Measurements from ENCODE around the gene ZNF691. TPM values are rescaled to one million over a fixed set of nuclear protein-coding genes. Genes with fewer than 3 reads are reported as not detected.
"Not testable (repeated sequence)": the region's sequence is repeated elsewhere in the genome, so short reads cannot be mapped to it uniquely, and the experiment has no call there.

The ZNF691 gene
- total RNA-seq, 4 donors from 2014 or later, result 4.7 to 24.1 (median 15.2) TPM

- H3K9me3 ChIP-seq, result no peaks in the 10 kb centered on the region
- H3K4me1 ChIP-seq, result no peaks in the 10 kb centered on the region
- no peaks in the 10 kb centered on the region for H3K36me3 ChIP-seq
- peaks cover 0 to 4% of the 10 kb centered on the region in 2 donors for H3K27me3 ChIP-seq
- DNase-seq, result no peak
- intact Hi-C loops (cut with DNase I; ENCODE audit: low total_unique reads), result no loop called here
- no peak overlapping the region for H3K27ac ChIP-seq
- no peak overlapping the region for H3K4me3 ChIP-seq
- TF ChIP-seq POLR2A (IDR thresholded peaks at IDR 0.05) (no peak), CTCF (IDR thresholded peaks at IDR 0.05) (no peak)
Measured at GRCh38 chr1:42887366-42887765, 41.0 kb downstream of the ZNF691 start.

- H3K9me3 ChIP-seq, result no peaks in the 10 kb centered on the region
- TF ChIP-seq POLR2A (IDR thresholded peaks at IDR 0.05) (no peak), CTCF (IDR thresholded peaks at IDR 0.05) (no peak)
- H3K27ac ChIP-seq, result no peak overlapping the region
- H3K27me3 ChIP-seq, result peaks cover 0 to 4% of the 10 kb centered on the region in 2 donors
- H3K4me3 ChIP-seq, result no peak overlapping the region
- intact Hi-C loops (cut with DNase I; ENCODE audit: low total_unique reads), result no loop called here
- H3K36me3 ChIP-seq, result no peaks in the 10 kb centered on the region
- no peak for DNase-seq
- H3K4me1 ChIP-seq, result no peaks in the 10 kb centered on the region
Measured at GRCh38 chr1:42888013-42888633, 41.7 kb downstream of the ZNF691 start.

- Histone ChIP-seq H3K36me3 (no peaks in the 10 kb centered on the region), H3K4me1 (no peaks in the 10 kb centered on the region), H3K27ac (no peak overlapping the region), H3K4me3 (no peak overlapping the region), H3K9me3 (no peaks in the 10 kb centered on the region), H3K27me3 (peaks cover 0 to 4% of the 10 kb centered on the region in 2 donors)
- intact Hi-C loops (cut with DNase I; ENCODE audit: low total_unique reads), result no loop called here
- TF ChIP-seq POLR2A (IDR thresholded peaks at IDR 0.05) (no peak), CTCF (IDR thresholded peaks at IDR 0.05) (no peak)
- no peak for DNase-seq
Measured at GRCh38 chr1:42889264-42889663, 42.9 kb downstream of the ZNF691 start.

GRCh38 chr1:42891465-42892138 is 45.2 kb downstream of the ZNF691 start:
- TF ChIP-seq POLR2A (IDR thresholded peaks at IDR 0.05), result no peak
- no peak overlapping the region for H3K4me3 ChIP-seq
- H3K9me3 ChIP-seq, result no peaks in the 10 kb centered on the region
- H3K27me3 ChIP-seq, result no peaks in the 10 kb centered on the region
- no peaks in the 10 kb centered on the region for H3K36me3 ChIP-seq
- intact Hi-C loops (cut with DNase I; ENCODE audit: low total_unique reads), result no loop called here
- H3K27ac ChIP-seq, result no peak overlapping the region
- H3K4me1 ChIP-seq, result no peaks in the 10 kb centered on the region
- DNase-seq, result no peak

GRCh38 chr1:42899960-42900359 is 53.5 kb downstream of the ZNF691 start:
- intact Hi-C loops (cut with DNase I; ENCODE audit: low total_unique reads); H3K36me3 ChIP-seq; H3K9me3 ChIP-seq; H3K27ac ChIP-seq; H3K4me1 ChIP-seq; H3K27me3 ChIP-seq; DNase-seq; H3K4me3 ChIP-seq: not testable (repeated sequence)

Other genes with a start within 250 kb of the ZNF691 start
- gene PPIH, start 188.2 kb upstream of the ZNF691 start, total RNA-seq, result 10 to 100 TPM in 3 of 4 donors, 1 to 10 TPM in 1; 2.6 to 48.4 (median 36.3) TPM
- 100 to 1,000 TPM; 282 to 387 (median 333) TPM for gene YBX1, start 164.2 kb upstream of the ZNF691 start, total RNA-seq
- under 1 TPM in 1 of 4 donors, not detected in 3; 0.28 TPM for gene CLDN19, start 106.4 kb upstream of the ZNF691 start, total RNA-seq
- 100 to 1,000 TPM in 1 of 4 donors, 10 to 100 TPM in 3; 11.5 to 119 (median 34.7) TPM for gene P3H1, start 79.6 kb upstream of the ZNF691 start, total RNA-seq
- 1 to 10 TPM in 2 of 4 donors, under 1 TPM in 1, not detected in 1; 0.26 to 6.7 (median 5.7) TPM for gene C1orf50, start 79.4 kb upstream of the ZNF691 start, total RNA-seq
- gene TMEM269, start 61.6 kb upstream of the ZNF691 start, total RNA-seq, result 1 to 10 TPM in 1 of 4 donors, under 1 TPM in 1, not detected in 2; 0.07 to 1.1 TPM
- 10 to 100 TPM in 2 of 4 donors, 1 to 10 TPM in 1, under 1 TPM in 1; 0.59 to 16.0 (median 7.6) TPM for gene ERMAP, start 29.5 kb upstream of the ZNF691 start, total RNA-seq
- gene SVBP, start 29.2 kb upstream of the ZNF691 start, total RNA-seq, result 10 to 100 TPM; 13.1 to 27.4 (median 23.1) TPM
- 10 to 100 TPM in 3 of 4 donors, 1 to 10 TPM in 1; 4.6 to 76.2 (median 28.2) TPM for gene SLC2A1, start 112.3 kb downstream of the ZNF691 start, total RNA-seq

Data from uterus (tissue), 4 donors.